ENCODE data around the gene NAA16.
"Not testable (repeated sequence)": the region's sequence is repeated elsewhere in the genome, so short reads cannot be mapped to it uniquely, and the experiment has no call there.

Gene NAA16

DNA sequence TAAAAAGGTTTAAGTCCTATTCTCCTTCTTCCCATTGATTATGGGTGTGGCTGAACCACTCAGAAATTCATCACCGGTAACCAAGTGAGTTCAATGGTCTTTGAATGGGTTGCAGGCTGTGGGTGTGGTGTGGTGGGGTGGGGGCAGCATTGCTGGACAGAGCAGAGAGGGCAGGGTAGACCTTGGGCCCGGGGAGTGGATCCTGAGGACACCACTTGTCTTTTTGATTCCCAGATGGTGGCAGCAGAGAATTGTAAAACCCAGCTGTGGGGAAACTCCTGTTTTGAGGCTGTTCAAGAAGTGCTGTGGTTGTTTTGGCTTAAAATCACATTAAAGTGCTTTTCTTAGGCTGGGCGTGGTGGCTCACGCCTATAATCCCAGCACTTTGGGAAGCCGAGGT lies 100.5 kb downstream of the NAA16 start:
- DNase-seq = no peak

DNA sequence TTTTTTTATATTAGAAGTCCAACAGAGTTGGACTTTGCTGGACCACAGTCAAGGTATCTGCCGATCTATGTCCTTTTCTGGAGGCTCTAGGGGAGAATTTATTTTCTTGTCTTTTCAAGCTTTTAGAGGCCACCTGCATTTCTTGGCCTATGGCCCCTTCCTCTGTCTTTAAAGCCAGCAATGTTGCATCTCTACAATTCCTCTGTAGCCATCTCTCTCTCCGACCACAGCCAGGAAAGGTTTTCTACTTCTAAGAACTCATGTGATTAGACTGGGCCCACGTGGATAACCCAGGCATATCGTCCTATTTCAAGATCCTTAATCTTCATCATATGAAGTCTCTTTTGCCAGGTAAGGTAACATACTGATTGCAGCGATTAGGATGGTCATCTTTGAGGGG lies 102.8 kb downstream of the NAA16 start:
- DNase-seq = no peak

DNA sequence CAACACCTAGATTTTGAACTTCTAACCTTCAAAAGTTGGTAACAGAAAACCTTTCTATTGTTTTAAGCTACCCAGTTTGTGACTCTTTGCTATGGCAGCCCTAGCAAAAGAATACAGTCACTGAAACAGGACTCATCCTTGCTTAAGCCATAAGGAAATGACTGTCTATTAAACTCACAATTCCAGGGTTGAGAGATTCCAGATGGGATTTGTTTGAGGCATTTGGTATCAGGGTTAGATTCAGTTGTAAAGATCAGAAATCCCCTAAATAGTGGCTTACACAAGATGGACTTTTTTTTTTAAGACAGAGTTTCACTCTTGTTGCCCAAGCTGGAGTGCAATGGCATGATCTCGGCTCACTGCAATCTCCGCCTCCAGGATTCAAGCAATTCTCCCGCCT lies 105.2 kb downstream of the NAA16 start:
- no peak for DNase-seq

DNA sequence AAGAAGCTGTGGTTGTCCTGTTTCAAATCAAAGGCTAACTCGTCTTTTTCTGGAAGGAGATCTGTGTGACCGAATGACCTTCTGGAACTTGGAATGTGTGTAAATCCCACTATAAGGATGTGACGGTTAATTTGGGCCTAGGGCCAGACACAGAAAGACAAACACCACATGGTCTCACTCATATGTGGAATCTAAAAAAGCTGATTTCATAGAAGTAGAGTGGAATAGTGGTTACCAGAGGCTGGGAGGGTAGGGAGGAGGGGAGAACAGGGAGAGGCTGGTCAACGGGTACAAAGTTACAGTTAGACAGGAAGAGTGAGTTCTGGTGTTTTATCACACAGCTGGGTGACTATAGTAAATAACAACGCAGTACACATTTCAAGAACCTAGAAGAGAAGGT lies 107.0 kb downstream of the NAA16 start:
- DNase-seq = no peak

DNA sequence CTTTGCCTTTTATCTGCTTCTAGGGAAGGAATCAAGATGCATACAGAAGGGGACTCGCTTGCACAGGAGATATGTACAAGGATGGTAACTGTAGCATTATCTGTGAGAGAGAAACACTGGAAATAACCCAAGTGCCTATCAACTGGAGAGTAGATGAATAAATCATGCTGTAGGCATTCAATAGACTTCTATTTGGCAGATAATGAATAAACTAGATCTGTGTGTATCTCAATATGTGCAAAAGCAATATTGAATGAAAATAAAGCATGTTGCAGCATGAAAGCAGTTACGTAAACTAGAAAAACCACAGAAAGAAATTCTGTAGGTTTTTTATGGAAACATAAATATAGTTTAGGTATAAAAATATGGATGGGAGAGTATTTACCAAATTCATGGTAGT lies 107.7 kb downstream of the NAA16 start:
- DNase-seq = no peak

DNA sequence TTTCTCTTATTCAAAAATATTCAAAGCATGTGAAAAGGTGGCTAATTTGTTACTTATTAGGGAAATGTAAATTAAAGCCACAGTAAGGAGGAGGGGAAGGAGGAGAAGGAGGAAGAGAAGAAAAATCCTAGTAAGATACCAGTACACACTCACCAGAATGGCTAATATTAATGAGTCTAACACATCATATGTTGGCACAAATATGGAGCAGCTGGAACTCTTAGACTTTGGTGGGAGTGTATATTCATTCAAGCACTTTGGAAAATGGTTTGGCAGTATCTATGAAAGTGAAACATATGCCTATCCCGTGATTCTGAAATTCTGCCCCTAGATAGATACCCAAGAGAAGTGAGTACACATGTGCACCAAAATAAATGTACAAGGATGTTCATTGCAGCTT lies 108.1 kb downstream of the NAA16 start:
- DNase-seq = no peak

DNA sequence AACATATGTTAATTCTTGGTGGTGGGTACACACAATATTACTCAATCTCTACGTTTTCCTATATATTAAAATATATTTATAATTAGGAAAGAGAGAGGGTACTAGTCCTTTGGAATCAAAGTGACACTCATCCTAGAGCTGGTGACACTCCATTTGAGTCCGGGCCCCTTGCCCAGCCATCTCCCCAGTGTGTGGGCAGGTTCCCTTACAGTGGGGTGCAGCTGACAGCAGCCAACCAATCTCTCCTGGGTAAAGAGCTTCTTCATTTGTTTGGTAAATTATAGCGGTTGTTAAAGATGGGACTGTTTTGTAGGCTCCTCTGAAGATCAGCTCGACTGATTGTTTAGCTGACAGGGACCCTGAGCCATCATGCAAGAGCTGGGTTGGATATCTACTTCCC lies 109.1 kb downstream of the NAA16 start:
- no peak for DNase-seq

DNA sequence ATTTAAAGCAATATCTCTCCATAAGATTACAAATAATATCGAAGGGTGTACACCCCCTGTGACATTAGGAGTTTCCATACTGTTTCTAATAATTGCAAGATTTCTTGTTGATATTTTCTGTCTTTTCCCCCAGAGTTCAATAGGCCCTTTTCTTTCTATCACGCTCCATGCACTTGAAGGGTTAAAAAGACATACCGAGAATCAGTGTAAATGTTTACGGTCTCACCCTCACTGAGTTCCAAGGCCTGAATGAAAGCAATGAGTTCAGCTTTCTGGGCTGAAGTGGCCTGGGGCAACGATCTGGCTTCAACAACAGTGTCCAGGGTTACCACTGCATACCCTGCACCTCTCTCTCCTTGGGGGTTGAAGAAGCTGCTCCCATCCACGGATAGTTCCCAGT lies 110.3 kb downstream of the NAA16 start:
- DNase-seq = not testable (repeated sequence)

DNA sequence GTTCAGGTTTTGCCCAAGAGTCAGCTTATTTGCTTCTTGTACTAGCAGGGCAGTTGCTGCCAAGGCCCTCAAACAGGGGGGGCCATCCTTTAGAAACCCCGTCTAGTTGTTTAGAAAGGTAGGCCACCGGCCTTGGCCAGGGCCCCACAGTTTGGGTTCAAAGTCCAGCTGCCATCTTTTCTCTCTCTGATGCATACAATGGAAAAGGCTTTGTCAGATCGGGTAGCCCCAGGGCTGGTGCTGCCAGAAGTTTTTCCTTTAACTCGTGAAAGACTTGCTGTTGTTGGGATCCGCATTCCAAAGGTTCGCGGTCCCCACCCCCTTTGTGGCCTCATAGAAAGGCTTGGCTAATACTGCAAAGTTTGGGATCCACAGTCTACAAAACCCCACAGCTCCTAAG lies 110.9 kb downstream of the NAA16 start:
- DNase-seq = not testable (repeated sequence)

DNA sequence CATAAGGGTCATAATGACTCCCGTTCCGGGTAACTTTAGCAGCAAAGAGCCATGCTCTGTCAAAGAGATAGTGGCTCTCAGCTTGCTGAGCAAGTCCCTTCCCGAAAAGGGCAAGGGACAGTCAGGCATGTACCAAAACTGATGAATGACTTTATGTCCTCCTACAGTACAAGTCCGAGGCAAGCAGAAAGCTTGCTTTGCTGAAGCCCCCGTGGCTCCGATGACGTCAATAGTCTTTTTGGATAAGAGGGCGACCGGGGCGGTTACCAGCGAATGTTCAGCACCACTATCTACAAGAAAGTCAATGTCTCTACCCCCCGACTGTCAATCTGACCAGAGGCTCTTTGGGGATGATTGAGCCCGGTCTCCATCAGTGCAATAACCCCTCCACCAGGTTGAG lies 112.2 kb downstream of the NAA16 start:
- not testable (repeated sequence) for DNase-seq

DNA sequence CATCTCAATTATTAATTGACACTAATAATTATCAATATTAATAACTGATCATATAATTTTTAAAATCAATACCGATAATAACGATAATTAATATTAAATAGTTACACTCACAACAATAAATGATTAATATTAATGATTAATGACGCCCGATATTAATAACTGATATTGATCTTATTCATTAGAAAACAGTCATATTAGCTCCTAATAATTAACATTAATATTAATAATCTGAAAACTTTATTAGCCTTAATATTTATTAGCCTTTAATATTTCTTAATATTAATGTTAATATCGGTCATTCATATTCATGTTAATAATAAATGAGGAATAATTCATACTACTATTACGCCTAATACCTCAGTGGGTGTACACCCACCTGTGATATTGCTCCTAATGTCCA lies 113.6 kb downstream of the NAA16 start:
- not testable (repeated sequence) for DNase-seq

DNA sequence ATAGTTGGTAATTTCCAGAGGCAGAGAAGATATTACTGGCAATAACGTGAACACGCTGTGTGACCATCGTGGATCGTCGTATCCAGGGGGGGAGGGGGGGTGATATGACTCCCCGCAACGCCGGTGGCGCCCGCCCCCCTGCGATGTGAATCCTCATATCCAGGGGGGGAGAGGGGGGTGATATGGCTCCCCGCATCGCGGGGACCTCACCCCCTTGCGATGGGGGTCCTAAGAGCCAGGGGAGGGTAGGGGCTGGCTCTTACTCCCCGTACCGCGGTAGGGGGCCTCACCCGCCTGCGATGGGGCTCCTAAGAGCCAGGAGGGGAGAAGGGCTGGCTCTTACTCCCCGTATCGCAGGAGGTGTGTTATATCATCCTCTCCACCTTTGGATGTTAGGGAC lies 115.0 kb downstream of the NAA16 start:
- DNase-seq = no peak
